ENCODE measurements around the gene FMO4.

The FMO4 gene

DNA sequence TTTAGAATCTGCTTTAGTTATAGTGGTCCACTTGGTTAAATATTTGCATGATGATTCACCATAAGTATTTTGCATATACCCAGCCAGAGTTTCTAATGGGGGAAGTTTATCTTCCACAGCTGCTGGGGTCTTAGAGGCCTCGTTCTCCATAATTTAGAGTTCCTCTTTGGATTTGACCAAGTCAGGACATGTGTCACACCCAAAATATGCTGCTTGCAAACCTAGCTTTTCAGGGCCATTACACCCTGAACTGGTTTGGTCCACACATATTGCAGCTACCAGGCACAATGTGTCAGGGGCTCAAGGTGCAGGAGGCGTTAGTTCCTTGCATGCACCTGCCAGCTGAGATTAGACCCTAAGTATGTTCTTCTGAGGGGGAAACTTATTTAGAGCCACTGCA is 17.1 kb upstream of the FMO4 start (continued):
- TF ChIP-seq, protein P1, sequence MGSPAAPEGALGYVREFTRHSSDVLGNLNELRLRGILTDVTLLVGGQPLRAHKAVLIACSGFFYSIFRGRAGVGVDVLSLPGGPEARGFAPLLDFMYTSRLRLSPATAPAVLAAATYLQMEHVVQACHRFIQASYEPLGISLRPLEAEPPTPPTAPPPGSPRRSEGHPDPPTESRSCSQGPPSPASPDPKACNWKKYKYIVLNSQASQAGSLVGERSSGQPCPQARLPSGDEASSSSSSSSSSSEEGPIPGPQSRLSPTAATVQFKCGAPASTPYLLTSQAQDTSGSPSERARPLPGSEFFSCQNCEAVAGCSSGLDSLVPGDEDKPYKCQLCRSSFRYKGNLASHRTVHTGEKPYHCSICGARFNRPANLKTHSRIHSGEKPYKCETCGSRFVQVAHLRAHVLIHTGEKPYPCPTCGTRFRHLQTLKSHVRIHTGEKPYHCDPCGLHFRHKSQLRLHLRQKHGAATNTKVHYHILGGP (tag by site-specific recombination; IDR thresholded peaks at IDR 0.05), result no peak
- TF ChIP-seq ZNF174 (tag by site-specific recombination; IDR thresholded peaks at IDR 0.05), result no peak

GRCh38 chr1:171298696-171299095 is 15.3 kb upstream of the FMO4 start:
- H3K36me3 ChIP-seq (ENCODE audit: control insufficient read depth in 2 of 2, insufficient read depth in 1 of 2, low read length in 2 of 2), result no peaks in the 10 kb centered on the region
- no peak overlapping the region for H3K4me3 ChIP-seq (ENCODE audit: low read depth, low read length)
- ChIA-PET CTCF (interaction anchor here (2.1 kb wide), 1 partner anchor 15 kb away, joined by 10 read pairs; no protein-coding TSS in a partner anchor), POLR2A (no interaction called here)
- TF ChIP-seq ZBTB20 (tag by site-specific recombination; IDR thresholded peaks at IDR 0.05), result no peak
- no peak for TF ChIP-seq ZNF776 (tag by site-specific recombination; IDR thresholded peaks at IDR 0.05; ENCODE audit: borderline replicate concordance)
- TF ChIP-seq ZNF18 (tag by site-specific recombination; IDR thresholded peaks at IDR 0.05), result no peak
- TF ChIP-seq, protein P2, sequence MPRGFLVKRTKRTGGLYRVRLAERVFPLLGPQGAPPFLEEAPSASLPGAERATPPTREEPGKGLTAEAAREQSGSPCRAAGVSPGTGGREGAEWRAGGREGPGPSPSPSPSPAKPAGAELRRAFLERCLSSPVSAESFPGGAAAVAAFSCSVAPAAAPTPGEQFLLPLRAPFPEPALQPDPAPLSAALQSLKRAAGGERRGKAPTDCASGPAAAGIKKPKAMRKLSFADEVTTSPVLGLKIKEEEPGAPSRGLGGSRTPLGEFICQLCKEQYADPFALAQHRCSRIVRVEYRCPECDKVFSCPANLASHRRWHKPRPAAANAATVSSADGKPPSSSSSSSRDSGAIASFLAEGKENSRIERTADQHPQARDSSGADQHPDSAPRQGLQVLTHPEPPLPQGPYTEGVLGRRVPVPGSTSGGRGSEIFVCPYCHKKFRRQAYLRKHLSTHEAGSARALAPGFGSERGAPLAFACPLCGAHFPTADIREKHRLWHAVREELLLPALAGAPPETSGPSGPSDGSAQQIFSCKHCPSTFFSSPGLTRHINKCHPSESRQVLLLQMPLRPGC (tag by site-specific recombination; IDR thresholded peaks at IDR 0.05), result no peak
- TF ChIP-seq, protein P3, sequence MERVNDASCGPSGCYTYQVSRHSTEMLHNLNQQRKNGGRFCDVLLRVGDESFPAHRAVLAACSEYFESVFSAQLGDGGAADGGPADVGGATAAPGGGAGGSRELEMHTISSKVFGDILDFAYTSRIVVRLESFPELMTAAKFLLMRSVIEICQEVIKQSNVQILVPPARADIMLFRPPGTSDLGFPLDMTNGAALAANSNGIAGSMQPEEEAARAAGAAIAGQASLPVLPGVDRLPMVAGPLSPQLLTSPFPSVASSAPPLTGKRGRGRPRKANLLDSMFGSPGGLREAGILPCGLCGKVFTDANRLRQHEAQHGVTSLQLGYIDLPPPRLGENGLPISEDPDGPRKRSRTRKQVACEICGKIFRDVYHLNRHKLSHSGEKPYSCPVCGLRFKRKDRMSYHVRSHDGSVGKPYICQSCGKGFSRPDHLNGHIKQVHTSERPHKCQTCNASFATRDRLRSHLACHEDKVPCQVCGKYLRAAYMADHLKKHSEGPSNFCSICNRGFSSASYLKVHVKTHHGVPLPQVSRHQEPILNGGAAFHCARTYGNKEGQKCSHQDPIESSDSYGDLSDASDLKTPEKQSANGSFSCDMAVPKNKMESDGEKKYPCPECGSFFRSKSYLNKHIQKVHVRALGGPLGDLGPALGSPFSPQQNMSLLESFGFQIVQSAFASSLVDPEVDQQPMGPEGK (tag by site-specific recombination; IDR thresholded peaks at IDR 0.05), result no peak
- TF ChIP-seq KLF8 (tag by site-specific recombination; IDR thresholded peaks at IDR 0.05), result no peak
- TF ChIP-seq ZNF785 (tag by site-specific recombination; IDR thresholded peaks at IDR 0.05), result no peak
- TF ChIP-seq ZNF530 (tag by site-specific recombination; IDR thresholded peaks at IDR 0.05; ENCODE audit: low read depth), result no peak
- no peaks in the 10 kb centered on the region for H3K4me1 ChIP-seq (ENCODE audit: control insufficient read depth, insufficient read depth, low read length)
- H3K27ac ChIP-seq (ENCODE audit: extremely low read depth, low read depth, low read length), result no peak overlapping the region
- no peaks in the 10 kb centered on the region for H3K9me3 ChIP-seq (ENCODE audit: control insufficient read depth, insufficient read depth, low read depth, low read length)

GRCh38 chr1:171299342-171299741 is 14.6 kb upstream of the FMO4 start:
- Histone ChIP-seq H3K4me3 (ENCODE audit: low read depth, low read length) (no peak overlapping the region), H3K4me1 (ENCODE audit: control insufficient read depth, insufficient read depth, low read length) (no peaks in the 10 kb centered on the region), H3K9me3 (ENCODE audit: control insufficient read depth, insufficient read depth, low read depth, low read length) (no peaks in the 10 kb centered on the region), H3K36me3 (ENCODE audit: control insufficient read depth in 2 of 2, insufficient read depth in 1 of 2, low read length in 2 of 2) (no peaks in the 10 kb centered on the region), H3K27ac (ENCODE audit: extremely low read depth, low read depth, low read length) (no peak overlapping the region)
- TF ChIP-seq ZBTB8A (tag by site-specific recombination; IDR thresholded peaks at IDR 0.05), result no peak
- no peak for TF ChIP-seq ZNF324 (tag by site-specific recombination; IDR thresholded peaks at IDR 0.05)
- CTCF ChIA-PET, result interaction anchor here (1.1 kb wide), 1 partner anchor 15 kb away, joined by 5 read pairs; the partner anchor contains the start of gene FMO4
- POLR2A ChIA-PET, result no interaction called here

GRCh38 chr1:171300401-171300800 is 13.6 kb upstream of the FMO4 start:
- Histone ChIP-seq H3K4me3 (ENCODE audit: low read depth, low read length) (no peak overlapping the region), H3K4me1 (ENCODE audit: control insufficient read depth, insufficient read depth, low read length) (no peaks in the 10 kb centered on the region), H3K27ac (ENCODE audit: extremely low read depth, low read depth, low read length) (no peak overlapping the region), H3K9me3 (ENCODE audit: control insufficient read depth, insufficient read depth, low read depth, low read length) (no peaks in the 10 kb centered on the region), H3K36me3 (ENCODE audit: control insufficient read depth in 2 of 2, insufficient read depth in 1 of 2, low read length in 2 of 2) (no peaks in the 10 kb centered on the region)
- ChIA-PET POLR2A (no interaction called here), CTCF (interaction anchor here (0.8 to 1.1 kb wide), 2 partner anchors 14 to 55 kb away, joined by 3 to 5 read pairs; partner anchors contain the start of gene FMO4)
- 0 out of 2 replicates have a peak, but pooled peaks have one; percentile 14 for TF ChIP-seq KLF8 (tag by site-specific recombination; IDR thresholded peaks at IDR 0.05)
- peak; percentile 53 for TF ChIP-seq SETDB1 (IDR thresholded peaks at IDR 0.05; ENCODE audit: insufficient read length, low read length)
- TF ChIP-seq ZNF558 (tag by site-specific recombination; IDR thresholded peaks at IDR 0.05), result no peak

All from HEK293 (cell line).